ENCODE results near the gene DNER. TPM values are rescaled to one million over a fixed set of nuclear protein-coding genes. Genes with fewer than 3 reads are reported as not detected.

The DNER gene
- total and polyA plus RNA-seq, 2 experiments from 2014 or later, result 4.7 to 8.8 TPM

GRCh38 chr2:229688141-229688540 lies 26.2 kb downstream of the DNER start (continued):
- no peak for TF ChIP-seq ZNF462 (CRISPR knock-in tag; IDR thresholded peaks at IDR 0.05)
- no peak for TF ChIP-seq CREB1 (CRISPR knock-in tag; IDR thresholded peaks at IDR 0.05; ENCODE audit: low read depth)
- TF ChIP-seq ETS1 (IDR thresholded peaks at IDR 0.05), result no peak
- no peak for TF ChIP-seq CTCF (conservative IDR thresholded peaks at IDR 0.05; ENCODE audit: low read depth in 2 of 2)
- TF ChIP-seq EZH2 (IDR thresholded peaks at IDR 0.05; ENCODE audit: low read depth, unreplicated experiment), result no peak
- TF ChIP-seq NANOG (IDR thresholded peaks at IDR 0.05; ENCODE audit: borderline replicate concordance), result no peak
- no peak for TF ChIP-seq STAT1 (IDR thresholded peaks at IDR 0.05; ENCODE audit: unreplicated experiment)
- TF ChIP-seq ZNF331 (CRISPR knock-in tag; IDR thresholded peaks at IDR 0.05; ENCODE audit: low read depth), result no peak

Measured in GM23338 (cell line).